Calu3 (cell line): ENCODE results near the gene RNASE8. TPM values are rescaled to one million over a fixed set of nuclear protein-coding genes. Genes with fewer than 3 reads are reported as not detected.

ENCODE experiments used
- BruUV-seq: library from RNA; stranded (reverse); fragments of 400-500 nt; replicated peaks from 2 replicates; lab custom pipeline; 2021; lab: Mats Ljungman, UMichigan
- CTCF ChIA-PET: fragments of 300-600 bp; sonication (Branson Sonifier 250); formaldehyde crosslinking; loops from one replicate; lab custom pipeline; 2022; ENCODE audit warnings: antibody characterized with exemption; lab: Charles Lee
- DNase-seq: peaks from one replicate; pipeline ENCODE4 v3.0.0; 2022
- H3K27ac Mint-ChIP-seq: one replicate; pipeline ENCODE4 v1.8.0; 2022; ENCODE audit warnings: mixed read lengths; ENCODE audit not compliant: unreplicated experiment
- H3K27me3 Mint-ChIP-seq: one replicate; pipeline ENCODE4 v1.8.0; 2022; ENCODE audit warnings: mixed read lengths; ENCODE audit not compliant: unreplicated experiment
- H3K36me3 Mint-ChIP-seq: one replicate; pipeline ENCODE4 v1.8.0; 2022; ENCODE audit warnings: mild to moderate bottlenecking, moderate library complexity, mixed read lengths; ENCODE audit not compliant: insufficient read depth, unreplicated experiment
- H3K4me1 Mint-ChIP-seq: one replicate; pipeline ENCODE4 v1.8.0; 2022; ENCODE audit warnings: mild to moderate bottlenecking, low read depth, mixed read lengths; ENCODE audit not compliant: unreplicated experiment
- H3K4me3 Mint-ChIP-seq: one replicate; pipeline ENCODE4 v1.8.0; 2022; ENCODE audit warnings: mild to moderate bottlenecking, low read depth, moderate library complexity, mixed read lengths; ENCODE audit not compliant: unreplicated experiment
- H3K9me3 Mint-ChIP-seq: one replicate; pipeline ENCODE4 v1.8.0; 2022; ENCODE audit warnings: low read depth, mixed read lengths; ENCODE audit not compliant: unreplicated experiment
- intact Hi-C: fragments of 100-400 bp; cut with micrococcal nuclease; formaldehyde crosslinking; loops from one replicate; pipeline ENCODE4 v1.10.0; 2022; ENCODE audit not compliant: unreplicated experiment
- total RNA-seq: library from RNA; stranded (reverse); gene quantifications from 2 replicates; pipeline ENCODE4 v1.2.3, GENCODE V29; 2022
- TF ChIP-seq, protein P1 (sequence below): fragments of 200-600 bp; IDR thresholded peaks from one replicate; pipeline ENCODE4 v1.8.0; 2022; ENCODE audit warnings: antibody characterized with exemption; ENCODE audit not compliant: unreplicated experiment

Gene RNASE8
- total RNA-seq, 1 experiment from 2014 or later = not detected

- intact Hi-C loops = no loop called here
- Mint-ChIP-seq H3K4me1 (no peaks in the 10 kb centered on the region), H3K4me3 (no peak overlapping the region), H3K27ac (no peak overlapping the region), H3K27me3 (no peaks in the 10 kb centered on the region), H3K9me3 (no peaks in the 10 kb centered on the region), H3K36me3 (peaks cover 11% of the 10 kb centered on the region)
- CTCF ChIA-PET = no interaction called here
- TF ChIP-seq, protein P1, sequence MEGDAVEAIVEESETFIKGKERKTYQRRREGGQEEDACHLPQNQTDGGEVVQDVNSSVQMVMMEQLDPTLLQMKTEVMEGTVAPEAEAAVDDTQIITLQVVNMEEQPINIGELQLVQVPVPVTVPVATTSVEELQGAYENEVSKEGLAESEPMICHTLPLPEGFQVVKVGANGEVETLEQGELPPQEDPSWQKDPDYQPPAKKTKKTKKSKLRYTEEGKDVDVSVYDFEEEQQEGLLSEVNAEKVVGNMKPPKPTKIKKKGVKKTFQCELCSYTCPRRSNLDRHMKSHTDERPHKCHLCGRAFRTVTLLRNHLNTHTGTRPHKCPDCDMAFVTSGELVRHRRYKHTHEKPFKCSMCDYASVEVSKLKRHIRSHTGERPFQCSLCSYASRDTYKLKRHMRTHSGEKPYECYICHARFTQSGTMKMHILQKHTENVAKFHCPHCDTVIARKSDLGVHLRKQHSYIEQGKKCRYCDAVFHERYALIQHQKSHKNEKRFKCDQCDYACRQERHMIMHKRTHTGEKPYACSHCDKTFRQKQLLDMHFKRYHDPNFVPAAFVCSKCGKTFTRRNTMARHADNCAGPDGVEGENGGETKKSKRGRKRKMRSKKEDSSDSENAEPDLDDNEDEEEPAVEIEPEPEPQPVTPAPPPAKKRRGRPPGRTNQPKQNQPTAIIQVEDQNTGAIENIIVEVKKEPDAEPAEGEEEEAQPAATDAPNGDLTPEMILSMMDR = no peak
- no peak for DNase-seq
- no TSS peak for BruUV-seq
Measured at GRCh38 chr14:21078287-21078686, 20.7 kb downstream of the RNASE8 start.

GRCh38 chr14:21078726-21079125 lies 21.1 kb downstream of the RNASE8 start:
- H3K27ac Mint-ChIP-seq = no peak overlapping the region
- CTCF ChIA-PET = no interaction called here
- no peak overlapping the region for H3K4me3 Mint-ChIP-seq
- DNase-seq = no peak
- intact Hi-C loops = no loop called here
- no peaks in the 10 kb centered on the region for H3K27me3 Mint-ChIP-seq
- peaks cover 11% of the 10 kb centered on the region for H3K36me3 Mint-ChIP-seq
- no peaks in the 10 kb centered on the region for H3K9me3 Mint-ChIP-seq
- no TSS peak for BruUV-seq
- TF ChIP-seq, protein P1 = no peak
- H3K4me1 Mint-ChIP-seq = no peaks in the 10 kb centered on the region

DNA sequence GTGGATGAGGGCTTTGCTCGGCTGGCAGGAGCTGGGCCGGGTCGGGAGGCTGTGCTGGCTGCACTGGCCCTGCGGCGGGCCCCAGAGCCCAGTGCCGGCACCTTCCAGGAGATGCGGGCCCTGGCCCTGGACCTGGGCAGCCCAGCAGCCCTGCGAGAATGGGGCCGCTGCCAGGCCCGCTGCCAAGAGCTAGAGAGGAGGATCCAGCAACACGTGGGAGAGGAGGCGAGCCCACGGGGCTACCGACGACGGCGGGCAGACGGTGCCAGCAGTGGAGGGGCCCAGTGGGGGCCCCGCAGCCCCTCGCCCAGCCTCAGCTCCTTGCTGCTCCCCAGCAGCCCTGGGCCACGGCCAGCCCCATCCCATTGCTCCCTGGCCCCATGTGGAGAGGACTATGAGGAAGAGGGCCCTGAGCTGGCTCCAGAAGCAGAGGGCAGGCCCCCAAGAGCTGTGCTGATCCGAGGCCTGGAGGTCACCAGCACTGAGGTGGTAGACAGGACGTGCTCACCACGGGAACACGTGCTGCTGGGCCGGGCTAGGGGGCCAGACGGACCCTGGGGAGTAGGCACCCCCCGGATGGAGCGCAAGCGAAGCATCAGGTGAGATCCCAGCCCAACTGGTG lies 24.0 kb downstream of the RNASE8 start:
- H3K36me3 Mint-ChIP-seq = peaks cover 5% of the 10 kb centered on the region
- no peaks in the 10 kb centered on the region for H3K27me3 Mint-ChIP-seq
- H3K4me1 Mint-ChIP-seq = no peaks in the 10 kb centered on the region
- no peak for DNase-seq
- CTCF ChIA-PET = interaction anchor here (0.6 kb wide), 1 partner anchor 10 kb away, joined by 7 read pairs; no protein-coding TSS in a partner anchor
- H3K9me3 Mint-ChIP-seq = no peaks in the 10 kb centered on the region
- H3K27ac Mint-ChIP-seq = no peak overlapping the region
- no TSS peak for BruUV-seq
- TF ChIP-seq, protein P1 = no peak
- intact Hi-C loops = no loop called here
- no peak overlapping the region for H3K4me3 Mint-ChIP-seq

- peaks cover 3% of the 10 kb centered on the region for H3K4me1 Mint-ChIP-seq
- intact Hi-C loops = no loop called here
- no TSS peak for BruUV-seq
- TF ChIP-seq, protein P1 = no peak
- CTCF ChIA-PET = interaction anchor here (0.7 kb wide), 1 partner anchor 68 kb away, joined by 12 read pairs; no protein-coding TSS in a partner anchor
- peaks cover 10% of the 10 kb centered on the region for H3K36me3 Mint-ChIP-seq
- no peak overlapping the region for H3K27ac Mint-ChIP-seq
- no peaks in the 10 kb centered on the region for H3K27me3 Mint-ChIP-seq
- DNase-seq = no peak
- no peaks in the 10 kb centered on the region for H3K9me3 Mint-ChIP-seq
- H3K4me3 Mint-ChIP-seq = no peak overlapping the region
Measured at GRCh38 chr14:21083565-21084325, 26.1 kb downstream of the RNASE8 start.
